ENCODE data around the gene THUMPD2.

The THUMPD2 gene

GRCh38 chr2:39689876-39690275 lies 89.2 kb downstream of the THUMPD2 start:
- Histone ChIP-seq H3K27me3 (ENCODE audit: insufficient read depth, low read length, poor library complexity, severe bottlenecking) (no peaks in the 10 kb centered on the region), H3K4me3 (ENCODE audit: low read length, poor library complexity, severe bottlenecking) (no peak overlapping the region), H2AFZ (ENCODE audit: low read length) (no peak overlapping the region), H4K20me1 (ENCODE audit: insufficient read depth, low read length, poor library complexity, severe bottlenecking) (no peaks in the 10 kb centered on the region), H3K9me2 (replicated peaks; ENCODE audit: low read depth, low read length) (no peaks in the 10 kb centered on the region), H3K4me2 (ENCODE audit: low read depth, low read length, poor library complexity, severe bottlenecking) (no peak overlapping the region), H3K79me2 (ENCODE audit: insufficient read depth, low read length) (no peaks in the 10 kb centered on the region), H3K4me1 (ENCODE audit: insufficient read depth, low read length, poor library complexity, severe bottlenecking) (peaks cover 15% of the 10 kb centered on the region), H3F3A (ENCODE audit: low read depth) (no peaks in the 10 kb centered on the region), H3K36me3 (ENCODE audit: insufficient read depth, low read length) (no peaks in the 10 kb centered on the region), H3K9ac (ENCODE audit: low read depth, low read length, poor library complexity, severe bottlenecking) (no peak overlapping the region), H3K9me3 (ENCODE audit: insufficient read depth, low read depth, low read length) (no peaks in the 10 kb centered on the region)
- TF ChIP-seq EZH2phosphoT487 (IDR thresholded peaks at IDR 0.05; ENCODE audit: borderline replicate concordance) (no peak), CTCF (conservative IDR thresholded peaks at IDR 0.05; ENCODE audit: low read length) (no peak)

GRCh38 chr2:39689272-39689841 lies 89.7 kb downstream of the THUMPD2 start:
- H3K9ac ChIP-seq (ENCODE audit: low read depth, low read length, poor library complexity, severe bottlenecking) = no peak overlapping the region
- H3K4me1 ChIP-seq (ENCODE audit: insufficient read depth, low read length, poor library complexity, severe bottlenecking) = peaks cover 15% of the 10 kb centered on the region
- no peaks in the 10 kb centered on the region for H3K9me2 ChIP-seq (replicated peaks; ENCODE audit: low read depth, low read length)
- no peaks in the 10 kb centered on the region for H3K9me3 ChIP-seq (ENCODE audit: insufficient read depth, low read depth, low read length)
- H3K79me2 ChIP-seq (ENCODE audit: insufficient read depth, low read length) = no peaks in the 10 kb centered on the region
- H3F3A ChIP-seq (ENCODE audit: low read depth) = no peaks in the 10 kb centered on the region
- H2AFZ ChIP-seq (ENCODE audit: low read length) = peak overlapping the region; percentile 6; the same call in 1 of the 2 replicates
- H3K27me3 ChIP-seq (ENCODE audit: insufficient read depth, low read length, poor library complexity, severe bottlenecking) = no peaks in the 10 kb centered on the region
- TF ChIP-seq EZH2phosphoT487 (IDR thresholded peaks at IDR 0.05; ENCODE audit: borderline replicate concordance) (no peak), CTCF (conservative IDR thresholded peaks at IDR 0.05; ENCODE audit: low read length) (no peak)
- no peaks in the 10 kb centered on the region for H3K36me3 ChIP-seq (ENCODE audit: insufficient read depth, low read length)
- no peak overlapping the region for H3K4me2 ChIP-seq (ENCODE audit: low read depth, low read length, poor library complexity, severe bottlenecking)
- no peaks in the 10 kb centered on the region for H4K20me1 ChIP-seq (ENCODE audit: insufficient read depth, low read length, poor library complexity, severe bottlenecking)
- H3K4me3 ChIP-seq (ENCODE audit: low read length, poor library complexity, severe bottlenecking) = no peak overlapping the region

- Histone ChIP-seq H3K79me2 (ENCODE audit: insufficient read depth, low read length) (no peaks in the 10 kb centered on the region), H3K9me2 (replicated peaks; ENCODE audit: low read depth, low read length) (no peaks in the 10 kb centered on the region), H3K4me3 (ENCODE audit: low read length, poor library complexity, severe bottlenecking) (no peak overlapping the region), H3F3A (ENCODE audit: low read depth) (no peaks in the 10 kb centered on the region), H3K36me3 (ENCODE audit: insufficient read depth, low read length) (no peaks in the 10 kb centered on the region), H3K9me3 (ENCODE audit: insufficient read depth, low read depth, low read length) (no peaks in the 10 kb centered on the region), H3K4me2 (ENCODE audit: low read depth, low read length, poor library complexity, severe bottlenecking) (no peak overlapping the region), H3K27me3 (ENCODE audit: insufficient read depth, low read length, poor library complexity, severe bottlenecking) (no peaks in the 10 kb centered on the region), H3K9ac (ENCODE audit: low read depth, low read length, poor library complexity, severe bottlenecking) (no peak overlapping the region), H3K4me1 (ENCODE audit: insufficient read depth, low read length, poor library complexity, severe bottlenecking) (peaks cover 15% of the 10 kb centered on the region), H2AFZ (ENCODE audit: low read length) (0 out of 2 replicates have a peak overlapping the region, but pooled peaks have one; percentile 7), H4K20me1 (ENCODE audit: insufficient read depth, low read length, poor library complexity, severe bottlenecking) (no peaks in the 10 kb centered on the region)
- no peak for TF ChIP-seq CTCF (conservative IDR thresholded peaks at IDR 0.05; ENCODE audit: low read length)
- no peak for TF ChIP-seq EZH2phosphoT487 (IDR thresholded peaks at IDR 0.05; ENCODE audit: borderline replicate concordance)
These were observed 90.9 kb downstream of the THUMPD2 start for GRCh38 chr2:39688181-39688580.
